GM10266 (cell line): ENCODE results near the gene RPL3.

Experiments used
- DNase-seq: peaks from one replicate; pipeline ENCODE4 v3.0.0; 2012; ENCODE audit errors: extremely low spot score
- TF ChIP-seq, protein P1 (sequence below): IDR thresholded peaks from 2 replicates; pipeline ENCODE4 v1.5.1; 2012; ENCODE audit warnings: mild to moderate bottlenecking, low read depth; ENCODE audit not compliant: control insufficient read depth, insufficient read depth; ENCODE audit errors: missing control alignments

Gene RPL3

DNA sequence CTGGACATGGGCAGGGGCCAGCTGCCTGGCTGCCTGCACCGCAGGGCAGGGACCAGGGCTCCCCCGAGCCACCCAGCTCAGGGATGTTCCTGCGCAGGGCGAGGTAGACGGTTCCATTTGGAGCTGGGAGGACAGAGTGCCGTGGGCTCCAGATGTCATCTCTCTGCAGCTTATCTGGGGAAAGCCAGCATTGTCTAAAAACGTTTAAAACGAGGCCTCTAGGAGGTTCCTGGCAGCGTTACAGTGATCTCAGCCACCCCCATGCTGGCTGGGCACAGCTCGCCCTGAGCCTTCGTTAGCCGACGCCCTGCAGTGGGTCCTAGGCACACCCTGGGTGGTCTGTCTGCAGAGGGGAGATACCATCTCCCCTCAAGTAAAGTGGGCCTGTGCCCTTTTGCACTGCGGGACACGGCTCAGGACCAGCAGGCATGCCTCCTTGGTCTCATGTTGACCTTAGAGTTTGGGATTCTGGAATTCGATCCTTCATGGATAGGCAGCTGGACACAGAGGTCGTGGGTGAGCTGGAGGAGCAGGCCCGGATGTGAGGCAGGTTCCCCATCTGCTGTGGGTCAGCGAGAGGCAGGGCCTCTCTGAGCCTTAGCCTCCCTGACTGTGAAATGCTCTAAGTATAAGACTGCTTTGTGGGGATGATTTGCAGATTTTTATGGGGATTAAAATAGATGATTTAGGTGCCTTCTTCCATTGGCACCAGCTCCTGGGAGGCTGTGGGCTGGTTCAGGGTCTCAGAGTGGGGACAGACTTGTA, 44.5 kb upstream of the RPL3 start:
- TF ChIP-seq, protein P1, sequence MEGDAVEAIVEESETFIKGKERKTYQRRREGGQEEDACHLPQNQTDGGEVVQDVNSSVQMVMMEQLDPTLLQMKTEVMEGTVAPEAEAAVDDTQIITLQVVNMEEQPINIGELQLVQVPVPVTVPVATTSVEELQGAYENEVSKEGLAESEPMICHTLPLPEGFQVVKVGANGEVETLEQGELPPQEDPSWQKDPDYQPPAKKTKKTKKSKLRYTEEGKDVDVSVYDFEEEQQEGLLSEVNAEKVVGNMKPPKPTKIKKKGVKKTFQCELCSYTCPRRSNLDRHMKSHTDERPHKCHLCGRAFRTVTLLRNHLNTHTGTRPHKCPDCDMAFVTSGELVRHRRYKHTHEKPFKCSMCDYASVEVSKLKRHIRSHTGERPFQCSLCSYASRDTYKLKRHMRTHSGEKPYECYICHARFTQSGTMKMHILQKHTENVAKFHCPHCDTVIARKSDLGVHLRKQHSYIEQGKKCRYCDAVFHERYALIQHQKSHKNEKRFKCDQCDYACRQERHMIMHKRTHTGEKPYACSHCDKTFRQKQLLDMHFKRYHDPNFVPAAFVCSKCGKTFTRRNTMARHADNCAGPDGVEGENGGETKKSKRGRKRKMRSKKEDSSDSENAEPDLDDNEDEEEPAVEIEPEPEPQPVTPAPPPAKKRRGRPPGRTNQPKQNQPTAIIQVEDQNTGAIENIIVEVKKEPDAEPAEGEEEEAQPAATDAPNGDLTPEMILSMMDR, result no peak
- no peak for DNase-seq

DNA sequence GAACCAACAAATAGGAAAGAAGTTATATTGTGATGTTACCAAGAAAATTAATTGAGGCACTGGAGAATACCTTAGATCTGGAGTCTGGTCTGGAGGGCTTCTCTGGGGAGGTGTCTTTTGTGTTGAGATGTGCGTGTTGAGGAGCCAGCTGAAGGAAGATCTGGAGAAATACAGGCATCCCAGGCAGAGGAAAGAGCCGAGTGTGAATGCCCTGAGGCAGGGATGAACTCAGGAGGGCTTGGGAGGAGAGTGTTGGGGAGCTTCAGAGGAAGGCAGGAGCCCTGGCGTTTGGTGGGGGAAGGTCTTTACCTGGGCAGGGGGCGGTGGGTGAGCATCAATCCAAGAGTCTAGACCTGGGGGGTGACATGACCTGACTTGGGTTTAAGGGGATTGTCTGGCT, 43.5 kb upstream of the RPL3 start:
- TF ChIP-seq, protein P1, result no peak

DNA sequence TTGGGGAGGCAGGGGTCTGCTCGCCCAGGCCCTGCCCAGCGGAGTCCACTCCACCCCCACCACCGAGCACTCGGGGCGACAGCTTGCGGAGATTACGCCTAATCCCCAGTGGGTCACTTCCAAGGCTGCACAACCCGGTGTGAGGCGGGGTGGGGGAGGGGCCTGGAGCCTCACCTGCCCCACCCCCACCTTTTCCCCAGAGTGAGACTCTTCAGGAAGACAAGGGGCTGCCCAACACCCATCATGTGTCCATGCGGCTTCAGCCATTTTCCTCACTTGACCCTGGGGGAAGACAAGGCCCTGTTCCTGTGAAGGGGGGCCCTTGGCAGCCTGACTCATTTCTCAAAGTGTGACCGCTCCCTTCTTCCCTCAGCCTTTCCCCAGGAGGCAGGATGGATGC, 42.8 kb upstream of the RPL3 start:
- TF ChIP-seq, protein P1, result no peak
- no peak for DNase-seq

More for the DNA sequence above, 43.5 kb upstream of the RPL3 start:
- DNase-seq, result no peak

DNA sequence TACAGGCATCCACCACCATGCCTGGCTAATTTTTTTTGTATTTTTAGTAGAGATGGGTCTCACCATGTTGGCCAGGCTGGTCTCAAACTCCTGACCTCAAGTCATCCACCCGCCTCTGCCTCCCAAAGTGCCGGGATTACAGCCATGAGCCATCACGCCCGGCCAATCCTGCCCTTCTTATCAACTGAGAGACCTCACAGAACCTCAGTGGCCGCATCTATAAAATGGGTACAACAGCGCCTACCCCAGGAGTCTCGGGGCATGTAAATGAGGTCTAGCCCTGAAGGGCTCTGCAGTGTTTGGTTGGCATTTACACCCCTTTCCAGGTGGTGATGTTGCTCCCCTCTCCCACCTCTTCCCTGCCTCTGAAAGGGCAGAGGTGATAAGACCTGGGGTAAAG, 42.1 kb upstream of the RPL3 start:
- DNase-seq, result no peak

DNA sequence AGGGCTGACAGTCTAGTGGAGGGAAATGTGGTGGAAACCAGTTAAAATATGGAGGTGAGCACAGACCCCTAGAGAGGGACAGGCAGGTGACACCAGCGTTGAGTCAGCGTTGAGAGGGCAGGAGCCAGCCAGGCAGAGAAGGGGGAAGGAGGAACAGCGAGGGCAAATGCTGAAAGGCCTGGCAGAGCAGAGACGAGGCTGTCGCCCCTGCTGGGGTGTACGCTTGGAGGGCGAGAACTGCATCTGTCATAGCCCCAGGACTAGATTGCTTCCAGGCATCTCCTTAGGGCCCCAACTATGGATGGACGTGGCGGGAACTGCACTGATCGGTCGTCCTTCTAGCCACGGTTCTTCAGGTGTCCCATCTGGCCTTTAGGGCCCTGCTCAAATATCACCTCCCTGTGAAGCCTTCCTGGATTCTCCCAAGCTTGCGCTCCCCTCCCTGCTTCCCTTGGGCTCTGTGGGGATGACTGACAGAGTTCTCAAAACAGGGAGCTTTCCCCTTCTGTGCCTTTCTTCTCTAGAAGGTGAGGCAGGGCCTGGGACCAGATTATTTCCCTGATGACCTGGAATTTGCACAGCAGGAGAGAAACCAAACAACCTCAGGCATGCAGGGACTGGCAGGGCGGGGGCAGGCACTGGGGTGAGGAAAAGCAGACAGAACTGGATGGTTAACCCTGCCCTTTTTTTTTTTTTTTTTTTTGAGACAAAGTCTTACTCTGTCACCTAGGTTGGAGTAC, 41.4 kb upstream of the RPL3 start:
- TF ChIP-seq, protein P1, result no peak
- no peak for DNase-seq

More for the DNA sequence above, 42.1 kb upstream of the RPL3 start:
- TF ChIP-seq, protein P1, result no peak

DNA sequence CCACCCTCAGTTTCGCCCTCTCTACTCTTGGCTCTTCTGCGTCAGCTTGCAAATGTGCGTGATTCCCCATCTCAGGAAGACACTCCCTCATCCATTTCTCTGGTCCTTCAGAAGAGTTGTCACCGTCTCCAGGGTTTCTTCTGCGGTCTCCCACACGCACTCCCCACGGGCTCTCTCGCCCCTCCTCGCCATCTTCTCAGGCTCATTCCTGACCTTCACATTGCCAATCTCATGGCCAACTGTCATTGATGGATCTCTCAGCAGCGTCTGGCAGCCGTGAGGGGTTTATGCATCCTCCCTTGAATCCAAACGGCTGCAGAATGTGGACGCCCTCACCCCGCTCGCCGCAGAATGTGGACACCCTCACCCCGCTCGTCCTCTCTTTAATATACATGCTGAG, 40.8 kb upstream of the RPL3 start:
- no peak for DNase-seq
- TF ChIP-seq, protein P1, result no peak
